ENCODE data around the gene VPS8.

GRCh38 chr3:185041540-185041939 is 229.6 kb downstream of the VPS8 start:
- TF ChIP-seq CTCF (IDR thresholded peaks at IDR 0.05; ENCODE audit: insufficient read depth, low read length) (no peak), POLR2AphosphoS5 (IDR thresholded peaks at IDR 0.05; ENCODE audit: low read depth) (no peak)
